ENCODE measurements around the gene HIGD1B. TPM values are rescaled to one million over a fixed set of nuclear protein-coding genes. Genes with fewer than 3 reads are reported as not detected.
A peak's percentile ranks its signal among the peaks of the same experiment; 100 is the strongest.

The HIGD1B gene
- total RNA-seq, 1 donor from 2014 or later = 8.9 TPM

GRCh38 chr17:44872131-44872768, 24.6 kb downstream of the HIGD1B start:
- Histone ChIP-seq H3K27ac (ENCODE audit: low read depth, low read length) (peak overlapping the region; percentile 22), H3K9me3 (ENCODE audit: control insufficient read depth in 3 of 3, low read length in 3 of 3) (no peaks in the 10 kb centered on the region), H3K9ac (ENCODE audit: low read depth in 1 of 3, low read length in 3 of 3) (peak overlapping the region in 1 of 3 donors; percentile 9), H3K4me1 (ENCODE audit: control insufficient read depth in 3 of 3, insufficient read depth in 3 of 3, low read length in 3 of 3) (peaks cover 14 to 20% (median 14%) of the 10 kb centered on the region in 3 donors), H3K36me3 (ENCODE audit: control insufficient read depth in 3 of 3, insufficient read depth in 3 of 3, low read length in 3 of 3) (peaks cover 14 to 60% (median 46%) of the 10 kb centered on the region in 3 donors), H3K4me3 (ENCODE audit: low read length in 3 of 3) (no peak overlapping the region), H3K27me3 (ENCODE audit: control insufficient read depth in 3 of 3, insufficient read depth in 3 of 3, low read length in 3 of 3) (no peaks in the 10 kb centered on the region)

- H3K36me3 ChIP-seq (ENCODE audit: control insufficient read depth in 3 of 3, insufficient read depth in 3 of 3, low read length in 3 of 3) = peaks cover 27 to 53% (median 49%) of the 10 kb centered on the region in 3 donors
- no peaks in the 10 kb centered on the region for H3K27me3 ChIP-seq (ENCODE audit: control insufficient read depth in 3 of 3, insufficient read depth in 3 of 3, low read length in 3 of 3)
- no peak overlapping the region for H3K4me3 ChIP-seq (ENCODE audit: low read length in 3 of 3)
- no peak overlapping the region for H3K27ac ChIP-seq (ENCODE audit: low read depth, low read length)
- peaks cover 14 to 20% (median 14%) of the 10 kb centered on the region in 3 donors for H3K4me1 ChIP-seq (ENCODE audit: control insufficient read depth in 3 of 3, insufficient read depth in 3 of 3, low read length in 3 of 3)
- H3K9ac ChIP-seq (ENCODE audit: low read depth in 1 of 3, low read length in 3 of 3) = no peak overlapping the region
- no peaks in the 10 kb centered on the region for H3K9me3 ChIP-seq (ENCODE audit: control insufficient read depth in 3 of 3, low read length in 3 of 3)
Observed at GRCh38 chr17:44875761-44876160, 28.1 kb downstream of the HIGD1B start.

GRCh38 chr17:44877121-44877520, 29.4 kb downstream of the HIGD1B start:
- H3K27me3 ChIP-seq (ENCODE audit: control insufficient read depth in 3 of 3, insufficient read depth in 3 of 3, low read length in 3 of 3) = no peaks in the 10 kb centered on the region
- H3K9ac ChIP-seq (ENCODE audit: low read depth in 1 of 3, low read length in 3 of 3) = no peak overlapping the region
- H3K27ac ChIP-seq (ENCODE audit: low read depth, low read length) = no peak overlapping the region
- peaks cover 8 to 13% (median 8%) of the 10 kb centered on the region in 3 donors for H3K4me1 ChIP-seq (ENCODE audit: control insufficient read depth in 3 of 3, insufficient read depth in 3 of 3, low read length in 3 of 3)
- H3K36me3 ChIP-seq (ENCODE audit: control insufficient read depth in 3 of 3, insufficient read depth in 3 of 3, low read length in 3 of 3) = peaks cover 29 to 55% (median 53%) of the 10 kb centered on the region in 3 donors
- no peaks in the 10 kb centered on the region for H3K9me3 ChIP-seq (ENCODE audit: control insufficient read depth in 3 of 3, low read length in 3 of 3)
- no peak overlapping the region for H3K4me3 ChIP-seq (ENCODE audit: low read length in 3 of 3)

GRCh38 chr17:44878627-44879221, 31.0 kb downstream of the HIGD1B start:
- H3K9me3 ChIP-seq (ENCODE audit: control insufficient read depth in 3 of 3, low read length in 3 of 3) = no peaks in the 10 kb centered on the region
- H3K27ac ChIP-seq (ENCODE audit: low read depth, low read length) = no peak overlapping the region
- no peaks in the 10 kb centered on the region for H3K4me1 ChIP-seq (ENCODE audit: control insufficient read depth in 3 of 3, insufficient read depth in 3 of 3, low read length in 3 of 3)
- H3K9ac ChIP-seq (ENCODE audit: low read depth in 1 of 3, low read length in 3 of 3) = no peak overlapping the region
- H3K27me3 ChIP-seq (ENCODE audit: control insufficient read depth in 3 of 3, insufficient read depth in 3 of 3, low read length in 3 of 3) = no peaks in the 10 kb centered on the region
- H3K36me3 ChIP-seq (ENCODE audit: control insufficient read depth in 3 of 3, insufficient read depth in 3 of 3, low read length in 3 of 3) = peaks cover 34 to 64% (median 62%) of the 10 kb centered on the region in 3 donors
- no peak overlapping the region for H3K4me3 ChIP-seq (ENCODE audit: low read length in 3 of 3)

- H3K4me3 ChIP-seq (ENCODE audit: low read length in 3 of 3) = no peak overlapping the region
- no peak overlapping the region for H3K9ac ChIP-seq (ENCODE audit: low read depth in 1 of 3, low read length in 3 of 3)
- peaks cover 35 to 64% (median 62%) of the 10 kb centered on the region in 3 donors for H3K36me3 ChIP-seq (ENCODE audit: control insufficient read depth in 3 of 3, insufficient read depth in 3 of 3, low read length in 3 of 3)
- no peaks in the 10 kb centered on the region for H3K27me3 ChIP-seq (ENCODE audit: control insufficient read depth in 3 of 3, insufficient read depth in 3 of 3, low read length in 3 of 3)
- no peaks in the 10 kb centered on the region for H3K9me3 ChIP-seq (ENCODE audit: control insufficient read depth in 3 of 3, low read length in 3 of 3)
- H3K4me1 ChIP-seq (ENCODE audit: control insufficient read depth in 3 of 3, insufficient read depth in 3 of 3, low read length in 3 of 3) = no peaks in the 10 kb centered on the region
- no peak overlapping the region for H3K27ac ChIP-seq (ENCODE audit: low read depth, low read length)
Observed at GRCh38 chr17:44879376-44879775, 31.7 kb downstream of the HIGD1B start.

GRCh38 chr17:44880062-44880461, 32.4 kb downstream of the HIGD1B start:
- Histone ChIP-seq H3K27me3 (ENCODE audit: control insufficient read depth in 3 of 3, insufficient read depth in 3 of 3, low read length in 3 of 3) (no peaks in the 10 kb centered on the region), H3K9ac (ENCODE audit: low read depth in 1 of 3, low read length in 3 of 3) (no peak overlapping the region), H3K4me3 (ENCODE audit: low read length in 3 of 3) (no peak overlapping the region), H3K27ac (ENCODE audit: low read depth, low read length) (no peak overlapping the region), H3K4me1 (ENCODE audit: control insufficient read depth in 3 of 3, insufficient read depth in 3 of 3, low read length in 3 of 3) (no peaks in the 10 kb centered on the region), H3K9me3 (ENCODE audit: control insufficient read depth in 3 of 3, low read length in 3 of 3) (no peaks in the 10 kb centered on the region), H3K36me3 (ENCODE audit: control insufficient read depth in 3 of 3, insufficient read depth in 3 of 3, low read length in 3 of 3) (peaks cover 38 to 68% (median 68%) of the 10 kb centered on the region in 3 donors)

GRCh38 chr17:44881145-44881544, 33.5 kb downstream of the HIGD1B start:
- H3K9ac ChIP-seq (ENCODE audit: low read depth in 1 of 3, low read length in 3 of 3) = no peak overlapping the region
- H3K27me3 ChIP-seq (ENCODE audit: control insufficient read depth in 3 of 3, insufficient read depth in 3 of 3, low read length in 3 of 3) = no peaks in the 10 kb centered on the region
- H3K27ac ChIP-seq (ENCODE audit: low read depth, low read length) = no peak overlapping the region
- no peaks in the 10 kb centered on the region for H3K9me3 ChIP-seq (ENCODE audit: control insufficient read depth in 3 of 3, low read length in 3 of 3)
- H3K36me3 ChIP-seq (ENCODE audit: control insufficient read depth in 3 of 3, insufficient read depth in 3 of 3, low read length in 3 of 3) = peaks cover 37 to 71% (median 70%) of the 10 kb centered on the region in 3 donors
- H3K4me1 ChIP-seq (ENCODE audit: control insufficient read depth in 3 of 3, insufficient read depth in 3 of 3, low read length in 3 of 3) = no peaks in the 10 kb centered on the region
- H3K4me3 ChIP-seq (ENCODE audit: low read length in 3 of 3) = no peak overlapping the region

- Histone ChIP-seq H3K9me3 (ENCODE audit: control insufficient read depth in 3 of 3, low read length in 3 of 3) (no peaks in the 10 kb centered on the region), H3K4me3 (ENCODE audit: low read length in 3 of 3) (no peak overlapping the region), H3K27me3 (ENCODE audit: control insufficient read depth in 3 of 3, insufficient read depth in 3 of 3, low read length in 3 of 3) (no peaks in the 10 kb centered on the region), H3K36me3 (ENCODE audit: control insufficient read depth in 3 of 3, insufficient read depth in 3 of 3, low read length in 3 of 3) (peaks cover 29 to 66% (median 60%) of the 10 kb centered on the region in 3 donors), H3K4me1 (ENCODE audit: control insufficient read depth in 3 of 3, insufficient read depth in 3 of 3, low read length in 3 of 3) (peaks cover 0 to 6% (median 0%) of the 10 kb centered on the region in 3 donors), H3K9ac (ENCODE audit: low read depth in 1 of 3, low read length in 3 of 3) (no peak overlapping the region), H3K27ac (ENCODE audit: low read depth, low read length) (no peak overlapping the region)
Observed at GRCh38 chr17:44884941-44885340, 37.3 kb downstream of the HIGD1B start.

- no peaks in the 10 kb centered on the region for H3K9me3 ChIP-seq (ENCODE audit: control insufficient read depth in 3 of 3, low read length in 3 of 3)
- H3K36me3 ChIP-seq (ENCODE audit: control insufficient read depth in 3 of 3, insufficient read depth in 3 of 3, low read length in 3 of 3) = peaks cover 17 to 59% (median 48%) of the 10 kb centered on the region in 3 donors
- H3K27me3 ChIP-seq (ENCODE audit: control insufficient read depth in 3 of 3, insufficient read depth in 3 of 3, low read length in 3 of 3) = no peaks in the 10 kb centered on the region
- H3K9ac ChIP-seq (ENCODE audit: low read depth in 1 of 3, low read length in 3 of 3) = no peak overlapping the region
- H3K27ac ChIP-seq (ENCODE audit: low read depth, low read length) = no peak overlapping the region
- peaks cover 0 to 6% (median 0%) of the 10 kb centered on the region in 3 donors for H3K4me1 ChIP-seq (ENCODE audit: control insufficient read depth in 3 of 3, insufficient read depth in 3 of 3, low read length in 3 of 3)
- H3K4me3 ChIP-seq (ENCODE audit: low read length in 3 of 3) = no peak overlapping the region
Observed at GRCh38 chr17:44887016-44887415, 39.3 kb downstream of the HIGD1B start.
